HepG2 (cell line): ENCODE data around the gene FEM1C. TPM values are rescaled to one million over a fixed set of nuclear protein-coding genes. Genes with fewer than 3 reads are reported as not detected.

Experiments used
- ATAC-seq: fragments of 200-7000 bp; cut with Tn5 transposase; 3 replicates; pipeline ENCODE4 v1.9.1; 2020; ENCODE audit warnings: mild to moderate bottlenecking, moderate library complexity
- BruUV-seq: library from RNA; stranded (reverse); fragments of 400-500 nt; replicated peaks from 2 replicates; lab custom pipeline; 2021; lab: Mats Ljungman, UMichigan
- CTCF ChIA-PET: fragments of 300-600 bp; formaldehyde crosslinking; extraction: SDS; loops from one replicate; lab custom pipeline; 2021; ENCODE audit warnings: low total read pairs, inconsistent platforms, low intra/inter-chr PET ratio; lab: Yijun Ruan, JAX
- POLR2A ChIA-PET: fragments of 350-600 bp; sonication (Branson Sonifier 250); formaldehyde crosslinking; loops from one replicate; lab custom pipeline; 2020; ENCODE audit warnings: antibody characterized with exemption, inconsistent platforms; lab: Yijun Ruan, JAX
- DNase-seq: peaks from one replicate; pipeline ENCODE4 v3.0.0-alpha.2; 2015; ENCODE audit warnings: low spot score
- FAIRE-seq: peaks from 3 replicates; lab custom pipeline; 2011; peaks lifted over from hg19 to GRCh38; lab: Jason Lieb, UNC
- H2AFZ ChIP-seq: one replicate; pipeline ENCODE4 v1.6.1; 2011; ENCODE audit warnings: low read length, inconsistent platforms
- H3K27ac ChIP-seq: fragments of 300-600 bp; 3 replicates; pipeline ENCODE4 v1.8.0; 2011; ENCODE audit warnings: mixed run types, mild to moderate bottlenecking, mixed read lengths, low read length, inconsistent platforms; ENCODE audit not compliant: insufficient read depth; ENCODE audit errors: extremely low read length
- H3K27me3 ChIP-seq, 2 experiments: fragments of 200-600 bp in 1 of 2; 2 replicates in 1 of 2; 3 replicates in 1 of 2; pipeline versions ENCODE4 v1.6.0 to v1.8.0; 2011; ENCODE audit warnings: low read length in 2 of 2, mild to moderate bottlenecking in 2 of 2, moderate library complexity in 2 of 2, inconsistent platforms in 1 of 2; ENCODE audit not compliant: insufficient read depth in 2 of 2, control insufficient read depth in 1 of 2
- H3K36me3 ChIP-seq, 2 experiments: fragments of 200-600 bp in 1 of 2; replicated peaks in 1 of 2; 2 replicates in 1 of 2; 3 replicates in 1 of 2; pipeline versions ENCODE4 v1.5.1 to v1.8.0; 2011; ENCODE audit warnings: low read length in 2 of 2, inconsistent platforms in 1 of 2; ENCODE audit not compliant: insufficient read depth in 2 of 2, control insufficient read depth in 1 of 2
- H3K4me1 ChIP-seq: 2 replicates; pipeline ENCODE4 v1.5.1; 2012; ENCODE audit warnings: low read length, inconsistent platforms; ENCODE audit not compliant: insufficient read depth
- H3K4me2 ChIP-seq: 2 replicates; pipeline ENCODE4 v1.6.0; 2011; ENCODE audit warnings: low read depth, low read length, inconsistent platforms
- H3K4me3 ChIP-seq, 3 experiments: fragments of 200-600 bp in 1 of 3; sonication (generic), shearing (Covaris generic) in 1 of 3; replicated peaks in 1 of 3; 2 replicates each; pipeline ENCODE4 v1.5.1; 2011 to 2016; ENCODE audit warnings: low read length in 3 of 3, inconsistent platforms in 2 of 3, low read depth in 2 of 3, mild to moderate bottlenecking in 2 of 3, control low read depth in 1 of 3, mixed read lengths in 1 of 3; ENCODE audit not compliant: insufficient read depth in 1 of 3
- H3K79me2 ChIP-seq: one replicate; pipeline ENCODE4 v1.6.1; 2011; ENCODE audit warnings: low read length, inconsistent platforms; ENCODE audit not compliant: insufficient read depth
- H3K9ac ChIP-seq: 2 replicates; pipeline ENCODE4 v1.6.0; 2011; ENCODE audit warnings: mild to moderate bottlenecking, low read depth, low read length, inconsistent platforms; ENCODE audit not compliant: insufficient read depth
- H3K9me3 ChIP-seq: 2 replicates; pipeline ENCODE4 v1.5.1; 2012; ENCODE audit warnings: mild to moderate bottlenecking, low read length
- H4K20me1 ChIP-seq: 2 replicates; pipeline ENCODE4 v1.6.0; 2011; ENCODE audit warnings: inconsistent platforms, mild to moderate bottlenecking, low read length, moderate library complexity; ENCODE audit not compliant: insufficient read depth
- ARNT2 ChIP-seq: sonication (generic); formaldehyde crosslinking; IDR thresholded peaks from 2 replicates; pipeline ENCODE4 v1.8.0; 2022; ENCODE audit warnings: mild to moderate bottlenecking, low read depth, missing genetic modification reagents, moderate library complexity
- ZBTB3 ChIP-seq: sonication (generic); formaldehyde crosslinking; IDR thresholded peaks from 2 replicates; pipeline ENCODE4 v1.4.0; 2020; ENCODE audit warnings: low read depth, mild to moderate bottlenecking, moderate library complexity, missing genetic modification reagents, borderline replicate concordance
- ZNF205 ChIP-seq: IDR thresholded peaks from 2 replicates; pipeline ENCODE4 v1.6.1; 2018; ENCODE audit warnings: missing biosample characterization, missing genetic modification reagents
- ZNF264 ChIP-seq: sonication (generic); formaldehyde crosslinking; IDR thresholded peaks from 2 replicates; pipeline ENCODE4 v1.4.0; 2020; ENCODE audit warnings: missing genetic modification reagents
- ZNF510 ChIP-seq: sonication (generic); formaldehyde crosslinking; IDR thresholded peaks from 2 replicates; pipeline ENCODE4 v1.4.0; 2020; ENCODE audit warnings: low read depth, mild to moderate bottlenecking, missing genetic modification reagents
- ZSCAN30 ChIP-seq: sonication (generic); formaldehyde crosslinking; IDR thresholded peaks from 2 replicates; pipeline ENCODE4 v1.5.0; 2020; ENCODE audit warnings: mild to moderate bottlenecking, missing genetic modification reagents
- in situ Hi-C: cut with HindIII; loops from 2 replicates; pipeline ENCODE4 v1.10.0; 2017; ENCODE audit warnings: low pct_unique_long_range_greater_than_20kb; ENCODE audit not compliant: extremely low pct_ligation_motif_present
- intact Hi-C: fragments of 100-400 bp; cut with micrococcal nuclease; formaldehyde crosslinking; loops from one replicate; pipeline ENCODE4 v1.10.0; 2022; ENCODE audit not compliant: unreplicated experiment
- polyA plus RNA-seq, 8 experiments: library from polyadenylated mRNA; depleted of rRNA in 3 of 8; stranded (reverse) in 7 of 8; unstranded in 1 of 8; fragments of >200 nt; fragmentation: Illumina TruSeq in 4 of 8; extraction: Trizol in 4 of 8; gene quantifications; 2 replicates each; pipeline versions ENCODE4 v1.2.1 to v1.2.3, GENCODE V29; 2011 to 2016; ENCODE audit warnings: low read depth in 4 of 8, missing spikeins in 1 of 8, mixed read lengths in 1 of 8; ENCODE audit not compliant: insufficient read depth in 1 of 8
- total RNA-seq, 5 experiments: library from RNA; depleted of rRNA; stranded (reverse); fragments of >200 nt; fragmentation: Illumina TruSeq; extraction: Trizol; gene quantifications; 2 replicates each; pipeline ENCODE4 v1.2.3, GENCODE V29; 2016; ENCODE audit warnings: low read depth in 1 of 5
- TF ChIP-seq, protein P1 (sequence below): sonication (generic); formaldehyde crosslinking; IDR thresholded peaks from 2 replicates; pipeline ENCODE4 v1.4.0; 2020; ENCODE audit warnings: missing genetic modification reagents, borderline replicate concordance
- TF ChIP-seq, protein P2 (sequence below): sonication (generic); formaldehyde crosslinking; IDR thresholded peaks from 2 replicates; pipeline ENCODE4 v1.5.0; 2020; ENCODE audit warnings: mild to moderate bottlenecking, missing genetic modification reagents

FEM1C gene
- total and polyA plus RNA-seq, 2 of the 13 experiments (the other 11 are each of a cell fraction or from before 2014, with no cell fraction given), result 5.5 to 8.3 TPM

DNA sequence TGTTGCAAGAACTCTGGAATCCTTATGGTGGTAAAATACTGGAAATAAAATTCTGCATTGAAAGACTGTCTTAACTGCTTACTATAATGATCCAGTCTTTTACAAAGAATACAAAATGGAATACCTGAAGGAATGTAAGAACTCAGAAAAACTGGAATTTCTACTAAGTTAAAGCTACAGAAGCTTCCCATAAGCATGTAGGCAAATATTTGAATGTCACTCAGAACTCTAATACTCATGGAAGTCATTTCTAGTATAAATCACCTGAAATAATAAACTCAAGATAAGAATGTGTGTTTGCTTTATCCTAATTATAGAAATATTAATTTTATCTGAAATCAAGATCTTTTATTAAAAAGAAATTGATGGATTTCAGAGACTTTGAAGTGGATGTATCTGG lies 54.8 kb downstream of the FEM1C start (continued):
- TF ChIP-seq, protein P1, sequence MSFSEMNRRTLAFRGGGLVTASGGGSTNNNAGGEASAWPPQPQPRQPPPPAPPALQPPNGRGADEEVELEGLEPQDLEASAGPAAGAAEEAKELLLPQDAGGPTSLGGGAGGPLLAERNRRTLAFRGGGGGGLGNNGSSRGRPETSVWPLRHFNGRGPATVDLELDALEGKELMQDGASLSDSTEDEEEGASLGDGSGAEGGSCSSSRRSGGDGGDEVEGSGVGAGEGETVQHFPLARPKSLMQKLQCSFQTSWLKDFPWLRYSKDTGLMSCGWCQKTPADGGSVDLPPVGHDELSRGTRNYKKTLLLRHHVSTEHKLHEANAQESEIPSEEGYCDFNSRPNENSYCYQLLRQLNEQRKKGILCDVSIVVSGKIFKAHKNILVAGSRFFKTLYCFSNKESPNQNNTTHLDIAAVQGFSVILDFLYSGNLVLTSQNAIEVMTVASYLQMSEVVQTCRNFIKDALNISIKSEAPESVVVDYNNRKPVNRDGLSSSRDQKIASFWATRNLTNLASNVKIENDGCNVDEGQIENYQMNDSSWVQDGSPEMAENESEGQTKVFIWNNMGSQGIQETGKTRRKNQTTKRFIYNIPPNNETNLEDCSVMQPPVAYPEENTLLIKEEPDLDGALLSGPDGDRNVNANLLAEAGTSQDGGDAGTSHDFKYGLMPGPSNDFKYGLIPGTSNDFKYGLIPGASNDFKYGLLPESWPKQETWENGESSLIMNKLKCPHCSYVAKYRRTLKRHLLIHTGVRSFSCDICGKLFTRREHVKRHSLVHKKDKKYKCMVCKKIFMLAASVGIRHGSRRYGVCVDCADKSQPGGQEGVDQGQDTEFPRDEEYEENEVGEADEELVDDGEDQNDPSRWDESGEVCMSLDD, result no peak
- TF ChIP-seq, protein P2, sequence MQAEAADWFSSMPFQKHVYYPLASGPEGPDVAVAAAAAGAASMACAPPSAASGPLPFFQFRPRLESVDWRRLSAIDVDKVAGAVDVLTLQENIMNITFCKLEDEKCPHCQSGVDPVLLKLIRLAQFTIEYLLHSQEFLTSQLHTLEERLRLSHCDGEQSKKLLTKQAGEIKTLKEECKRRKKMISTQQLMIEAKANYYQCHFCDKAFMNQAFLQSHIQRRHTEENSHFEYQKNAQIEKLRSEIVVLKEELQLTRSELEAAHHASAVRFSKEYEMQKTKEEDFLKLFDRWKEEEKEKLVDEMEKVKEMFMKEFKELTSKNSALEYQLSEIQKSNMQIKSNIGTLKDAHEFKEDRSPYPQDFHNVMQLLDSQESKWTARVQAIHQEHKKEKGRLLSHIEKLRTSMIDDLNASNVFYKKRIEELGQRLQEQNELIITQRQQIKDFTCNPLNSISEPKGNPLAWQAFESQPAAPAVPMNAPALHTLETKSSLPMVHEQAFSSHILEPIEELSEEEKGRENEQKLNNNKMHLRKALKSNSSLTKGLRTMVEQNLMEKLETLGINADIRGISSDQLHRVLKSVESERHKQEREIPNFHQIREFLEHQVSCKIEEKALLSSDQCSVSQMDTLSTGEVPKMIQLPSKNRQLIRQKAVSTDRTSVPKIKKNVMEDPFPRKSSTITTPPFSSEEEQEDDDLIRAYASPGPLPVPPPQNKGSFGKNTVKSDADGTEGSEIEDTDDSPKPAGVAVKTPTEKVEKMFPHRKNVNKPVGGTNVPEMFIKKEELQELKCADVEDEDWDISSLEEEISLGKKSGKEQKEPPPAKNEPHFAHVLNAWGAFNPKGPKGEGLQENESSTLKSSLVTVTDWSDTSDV (CRISPR knock-in tag), result no peak
- no peak for TF ChIP-seq ZBTB3 (CRISPR knock-in tag)
- no peak for TF ChIP-seq ZNF264 (CRISPR knock-in tag)
- TF ChIP-seq ZSCAN30 (CRISPR knock-in tag), result no peak

DNA sequence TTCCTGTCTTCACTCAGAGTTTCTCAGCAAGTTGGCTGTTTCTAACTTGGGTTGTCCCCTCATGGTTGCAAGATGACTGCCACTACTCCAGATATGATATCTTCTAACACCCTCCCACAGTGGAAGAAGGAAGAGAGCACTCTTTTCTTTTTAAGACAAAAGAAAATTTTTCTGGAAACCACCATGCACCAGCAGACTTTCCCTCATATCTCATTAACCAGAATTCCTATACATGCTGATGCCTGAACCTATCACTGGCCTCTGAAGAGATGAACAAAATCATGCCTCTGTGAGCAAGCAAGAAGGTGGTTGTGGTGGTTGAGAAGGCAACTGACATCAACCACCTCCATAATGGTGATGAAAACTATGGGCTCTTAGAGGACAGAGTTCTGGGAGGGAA lies 56.8 kb downstream of the FEM1C start:
- ATAC-seq, result no peak
- Histone ChIP-seq H4K20me1 (no peaks in the 10 kb centered on the region), H3K79me2 (no peaks in the 10 kb centered on the region), H3K27ac (no peak overlapping the region), H3K27me3 (no peaks in the 10 kb centered on the region; a peak in 2 of 5 replicates), H3K4me2 (no peak overlapping the region), H3K36me3 (no peaks in the 10 kb centered on the region), H3K9ac (no peak overlapping the region), H2AFZ (no peak overlapping the region), H3K4me3 (no peak overlapping the region), H3K4me1 (no peaks in the 10 kb centered on the region), H3K9me3 (no peaks in the 10 kb centered on the region)
- TF ChIP-seq ZNF205 (no peak), ARNT2 (CRISPR knock-in tag) (no peak), ZNF510 (no peak)
- BruUV-seq, result no TSS peak
- ChIA-PET CTCF (no interaction called here), POLR2A (no interaction called here)
- intact Hi-C loops, result no loop called here
- DNase-seq, result no peak
- in situ Hi-C loops, result no loop called here
- FAIRE-seq, result no peak
